ENCODE data around the gene CD6.

Gene CD6

DNA sequence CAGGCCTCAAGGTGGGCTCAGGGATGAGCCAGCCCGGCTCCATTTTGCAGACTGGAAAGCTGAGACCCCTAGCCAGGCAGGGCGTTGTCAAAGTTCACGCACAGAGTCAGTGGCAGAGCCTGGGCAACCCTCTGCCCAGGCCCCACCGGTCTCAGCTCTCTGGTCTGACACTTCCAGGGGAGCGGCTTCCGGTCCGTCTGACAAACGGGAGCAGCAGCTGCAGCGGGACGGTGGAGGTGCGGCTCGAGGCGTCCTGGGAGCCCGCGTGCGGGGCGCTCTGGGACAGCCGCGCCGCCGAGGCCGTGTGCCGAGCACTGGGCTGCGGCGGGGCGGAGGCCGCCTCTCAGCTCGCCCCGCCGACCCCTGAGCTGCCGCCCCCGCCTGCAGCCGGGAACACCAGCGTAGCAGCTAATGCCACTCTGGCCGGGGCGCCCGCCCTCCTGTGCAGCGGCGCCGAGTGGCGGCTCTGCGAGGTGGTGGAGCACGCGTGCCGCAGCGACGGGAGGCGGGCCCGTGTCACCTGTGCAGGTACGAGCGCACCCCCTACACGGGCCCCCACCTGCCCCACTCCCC is 36.0 kb downstream of the CD6 start:
- Histone ChIP-seq H3K4me1 (ENCODE audit: control insufficient read depth in 2 of 2, insufficient read depth in 1 of 2, low read depth in 1 of 2, low read length in 2 of 2) (peaks cover 11 to 18% of the 10 kb centered on the region in 2 donors), H3K9ac (ENCODE audit: low read depth, low read length, poor library complexity) (peak overlapping the region; percentile 79), H3K18ac (ENCODE audit: low read length) (peak overlapping the region; percentile 88), H3K4me2 (ENCODE audit: insufficient read depth, low read length, poor library complexity, severe bottlenecking) (peak overlapping the region; percentile 91), H3K9me3 (replicated peaks in 1 of 2; ENCODE audit: control insufficient read depth in 2 of 2, insufficient read depth in 1 of 2, low read depth in 1 of 2, low read length in 2 of 2) (no peaks in the 10 kb centered on the region), H3K23ac (ENCODE audit: low read depth, low read length, poor library complexity) (no peak overlapping the region), H2BK12ac (ENCODE audit: low read length) (no peak overlapping the region), H2AK5ac (ENCODE audit: low read depth, low read length) (no peak overlapping the region), H2BK5ac (ENCODE audit: low read length) (no peak overlapping the region), H3K4ac (ENCODE audit: low read length) (no peak overlapping the region), H2BK120ac (ENCODE audit: low read depth, low read length) (no peak overlapping the region), H3K79me1 (ENCODE audit: low read depth, low read length) (no peaks in the 10 kb centered on the region), H4K91ac (ENCODE audit: low read depth, low read length, poor library complexity) (peak overlapping the region; percentile 64), H2AFZ (ENCODE audit: low read length) (peak overlapping the region; percentile 76), H3K27ac (replicated peaks; ENCODE audit: low read length) (no peak overlapping the region), H3K4me3 (ENCODE audit: low read length in 2 of 2) (peak overlapping the region in 1 of 2 donors; percentile 77), H2BK15ac (ENCODE audit: low read length) (peak overlapping the region; percentile 5), H3K27me3 (ENCODE audit: control insufficient read depth in 3 of 3, insufficient read depth in 3 of 3, low read depth in 1 of 3, low read length in 3 of 3) (peaks cover 0 to 75% (median 36%) of the 10 kb centered on the region in 3 experiments), H3K14ac (ENCODE audit: low read length) (peak overlapping the region; percentile 26), H4K8ac (ENCODE audit: low read depth, low read length) (no peak overlapping the region), H3K36me3 (replicated peaks in 1 of 2; ENCODE audit: control insufficient read depth in 2 of 2, insufficient read depth in 2 of 2, low read length in 2 of 2) (no peaks in the 10 kb centered on the region)
- no peak for DNase-seq (ENCODE audit: low spot score)
- WGBS, 2 donors (ENCODE audit: extremely low coverage in 2 of 2, insufficient read length in 2 of 2, insufficient replicate concordance in 1 of 2), result no CpG with 5 or more reads among the region's 52 CpGs

DNA sequence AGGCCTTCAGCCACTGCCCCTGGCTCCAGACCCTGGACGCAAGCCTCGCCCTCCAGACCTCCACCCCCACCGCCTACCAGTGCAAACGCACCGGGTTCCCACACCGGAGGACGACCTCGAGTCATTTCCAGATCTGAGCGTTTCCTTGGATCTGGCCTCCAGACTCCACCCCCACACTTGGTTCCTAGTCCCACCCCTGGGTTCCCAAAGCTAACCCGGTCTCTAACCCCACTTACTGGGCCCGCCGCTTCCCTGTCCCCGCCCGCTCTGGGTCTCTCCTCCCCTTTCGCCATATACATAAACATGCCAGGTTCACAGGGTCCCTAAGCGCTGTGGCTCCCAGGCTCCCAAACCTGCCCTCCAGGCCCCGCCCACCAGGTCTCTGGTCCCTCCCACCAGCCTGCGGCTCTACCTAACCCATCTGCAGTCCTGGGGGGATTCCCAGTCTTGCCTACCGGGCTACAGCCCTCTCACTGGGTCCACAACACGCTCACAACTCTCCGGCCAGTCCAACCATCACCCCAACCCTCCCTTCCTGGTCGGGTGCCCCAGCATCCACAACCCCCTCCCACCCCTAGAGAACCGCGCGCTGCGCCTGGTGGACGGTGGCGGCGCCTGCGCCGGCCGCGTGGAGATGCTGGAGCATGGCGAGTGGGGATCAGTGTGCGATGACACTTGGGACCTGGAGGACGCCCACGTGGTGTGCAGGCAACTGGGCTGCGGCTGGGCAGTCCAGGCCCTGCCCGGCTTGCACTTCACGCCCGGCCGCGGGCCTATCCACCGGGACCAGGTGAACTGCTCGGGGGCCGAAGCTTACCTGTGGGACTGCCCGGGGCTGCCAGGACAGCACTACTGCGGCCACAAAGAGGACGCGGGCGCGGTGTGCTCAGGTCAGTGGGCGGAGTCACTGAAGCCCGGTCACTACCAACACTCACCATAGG is 36.7 kb downstream of the CD6 start:
- peak overlapping the region; percentile 80 for H3K4ac ChIP-seq (ENCODE audit: low read length)
- H3K9me3 ChIP-seq (replicated peaks in 1 of 2; ENCODE audit: control insufficient read depth in 2 of 2, insufficient read depth in 1 of 2, low read depth in 1 of 2, low read length in 2 of 2), result no peaks in the 10 kb centered on the region
- peak overlapping the region; percentile 76 for H3K14ac ChIP-seq (ENCODE audit: low read length)
- H2BK5ac ChIP-seq (ENCODE audit: low read length), result no peak overlapping the region
- peaks cover 0 to 74% (median 36%) of the 10 kb centered on the region in 3 experiments for H3K27me3 ChIP-seq (ENCODE audit: control insufficient read depth in 3 of 3, insufficient read depth in 3 of 3, low read depth in 1 of 3, low read length in 3 of 3)
- H2AK5ac ChIP-seq (ENCODE audit: low read depth, low read length), result peak overlapping the region; percentile 74
- no peak overlapping the region for H3K27ac ChIP-seq (replicated peaks; ENCODE audit: low read length)
- no peaks in the 10 kb centered on the region for H3K36me3 ChIP-seq (replicated peaks in 1 of 2; ENCODE audit: control insufficient read depth in 2 of 2, insufficient read depth in 2 of 2, low read length in 2 of 2)
- no peak overlapping the region for H4K8ac ChIP-seq (ENCODE audit: low read depth, low read length)
- H3K4me3 ChIP-seq (ENCODE audit: low read length in 2 of 2), result peak overlapping the region in 1 of 2 donors; percentile 77
- peak overlapping the region; percentile 64 for H2BK12ac ChIP-seq (ENCODE audit: low read length)
- peaks cover 11 to 21% of the 10 kb centered on the region in 2 donors for H3K4me1 ChIP-seq (ENCODE audit: control insufficient read depth in 2 of 2, insufficient read depth in 1 of 2, low read depth in 1 of 2, low read length in 2 of 2)
- H3K9ac ChIP-seq (ENCODE audit: low read depth, low read length, poor library complexity), result peak overlapping the region; percentile 79
- no peaks in the 10 kb centered on the region for H3K79me1 ChIP-seq (ENCODE audit: low read depth, low read length)
- H4K91ac ChIP-seq (ENCODE audit: low read depth, low read length, poor library complexity), result no peak overlapping the region
- H2BK15ac ChIP-seq (ENCODE audit: low read length), result peak overlapping the region; percentile 5
- H2AFZ ChIP-seq (ENCODE audit: low read length), result peak overlapping the region; percentile 76
- H3K18ac ChIP-seq (ENCODE audit: low read length), result peak overlapping the region; percentile 79
- H3K4me2 ChIP-seq (ENCODE audit: insufficient read depth, low read length, poor library complexity, severe bottlenecking), result peak overlapping the region; percentile 91
- peak overlapping the region; percentile 6 for H3K23ac ChIP-seq (ENCODE audit: low read depth, low read length, poor library complexity)
- WGBS, 2 donors (ENCODE audit: extremely low coverage in 2 of 2, insufficient read length in 2 of 2, insufficient replicate concordance in 1 of 2), result no CpG with 5 or more reads among the region's 54 CpGs
- peak; percentile 30 for DNase-seq (ENCODE audit: low spot score)
- no peak overlapping the region for H2BK120ac ChIP-seq (ENCODE audit: low read depth, low read length)

DNA sequence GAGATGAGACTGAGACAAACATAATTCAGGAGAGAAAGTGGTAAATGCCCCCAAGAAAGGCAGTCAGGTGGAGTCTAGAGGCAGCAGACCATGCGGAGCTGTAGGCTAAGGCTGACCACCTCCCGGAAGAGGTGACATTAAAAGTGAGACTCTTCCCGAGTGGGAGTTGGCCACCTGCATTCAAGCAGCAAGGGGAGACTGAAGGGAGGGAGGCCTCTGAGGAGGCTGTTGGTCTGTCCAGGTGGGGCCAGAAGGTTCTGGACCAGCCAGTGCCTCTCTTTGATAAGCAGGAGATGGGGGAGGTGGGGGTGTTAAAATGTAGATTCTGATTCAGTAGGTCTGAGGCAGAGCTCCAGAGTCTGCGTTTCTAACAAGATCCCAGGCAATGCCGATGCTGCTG is 37.5 kb downstream of the CD6 start:
- H3K27ac ChIP-seq (replicated peaks; ENCODE audit: low read length), result no peak overlapping the region

More for the DNA sequence above, 37.5 kb downstream of the CD6 start:
- Histone ChIP-seq H3K79me1 (ENCODE audit: low read depth, low read length) (no peaks in the 10 kb centered on the region), H4K91ac (ENCODE audit: low read depth, low read length, poor library complexity) (no peak overlapping the region), H2BK15ac (ENCODE audit: low read length) (peak overlapping the region; percentile 5), H3K4me2 (ENCODE audit: insufficient read depth, low read length, poor library complexity, severe bottlenecking) (no peak overlapping the region), H2AK5ac (ENCODE audit: low read depth, low read length) (peak overlapping the region; percentile 74), H3K9ac (ENCODE audit: low read depth, low read length, poor library complexity) (no peak overlapping the region), H4K8ac (ENCODE audit: low read depth, low read length) (no peak overlapping the region), H3K18ac (ENCODE audit: low read length) (no peak overlapping the region), H3K23ac (ENCODE audit: low read depth, low read length, poor library complexity) (peak overlapping the region; percentile 6), H2BK5ac (ENCODE audit: low read length) (no peak overlapping the region), H3K4ac (ENCODE audit: low read length) (no peak overlapping the region), H3K9me3 (replicated peaks in 1 of 2; ENCODE audit: control insufficient read depth in 2 of 2, insufficient read depth in 1 of 2, low read depth in 1 of 2, low read length in 2 of 2) (no peaks in the 10 kb centered on the region), H2AFZ (ENCODE audit: low read length) (no peak overlapping the region), H2BK120ac (ENCODE audit: low read depth, low read length) (no peak overlapping the region), H3K4me1 (ENCODE audit: control insufficient read depth in 2 of 2, insufficient read depth in 1 of 2, low read depth in 1 of 2, low read length in 2 of 2) (peaks cover 9 to 19% of the 10 kb centered on the region in 2 donors), H2BK12ac (ENCODE audit: low read length) (no peak overlapping the region), H3K4me3 (ENCODE audit: low read length in 2 of 2) (no peak overlapping the region), H3K14ac (ENCODE audit: low read length) (no peak overlapping the region), H3K27me3 (ENCODE audit: control insufficient read depth in 3 of 3, insufficient read depth in 3 of 3, low read depth in 1 of 3, low read length in 3 of 3) (peaks cover 0 to 81% (median 36%) of the 10 kb centered on the region in 3 experiments), H3K36me3 (replicated peaks in 1 of 2; ENCODE audit: control insufficient read depth in 2 of 2, insufficient read depth in 2 of 2, low read length in 2 of 2) (no peaks in the 10 kb centered on the region)
- no CpG with 5 or more reads among the region's 5 CpGs for WGBS, 2 donors (ENCODE audit: extremely low coverage in 2 of 2, insufficient read length in 2 of 2, insufficient replicate concordance in 1 of 2)
- no peak for DNase-seq (ENCODE audit: low spot score)

All from neuronal stem cell (in vitro differentiated cells).